PC-9 (cell line): Measurements from ENCODE around the gene PLEKHH3.

ENCODE experiments used
- EZH2 ChIP-seq: fragments of 200-600 bp; sonication (generic); IDR thresholded peaks from 2 replicates; pipeline ENCODE4 v1.8.0; 2017; ENCODE audit warnings: antibody characterized with exemption, low read depth
- TF ChIP-seq, protein P1 (sequence below): fragments of 200-600 bp; sonication (generic); conservative IDR thresholded peaks from 2 replicates; pipeline ENCODE4 v1.6.1; 2017; ENCODE audit warnings: mixed run types, antibody characterized with exemption, mild to moderate bottlenecking, moderate library complexity

- TF ChIP-seq, protein P1, sequence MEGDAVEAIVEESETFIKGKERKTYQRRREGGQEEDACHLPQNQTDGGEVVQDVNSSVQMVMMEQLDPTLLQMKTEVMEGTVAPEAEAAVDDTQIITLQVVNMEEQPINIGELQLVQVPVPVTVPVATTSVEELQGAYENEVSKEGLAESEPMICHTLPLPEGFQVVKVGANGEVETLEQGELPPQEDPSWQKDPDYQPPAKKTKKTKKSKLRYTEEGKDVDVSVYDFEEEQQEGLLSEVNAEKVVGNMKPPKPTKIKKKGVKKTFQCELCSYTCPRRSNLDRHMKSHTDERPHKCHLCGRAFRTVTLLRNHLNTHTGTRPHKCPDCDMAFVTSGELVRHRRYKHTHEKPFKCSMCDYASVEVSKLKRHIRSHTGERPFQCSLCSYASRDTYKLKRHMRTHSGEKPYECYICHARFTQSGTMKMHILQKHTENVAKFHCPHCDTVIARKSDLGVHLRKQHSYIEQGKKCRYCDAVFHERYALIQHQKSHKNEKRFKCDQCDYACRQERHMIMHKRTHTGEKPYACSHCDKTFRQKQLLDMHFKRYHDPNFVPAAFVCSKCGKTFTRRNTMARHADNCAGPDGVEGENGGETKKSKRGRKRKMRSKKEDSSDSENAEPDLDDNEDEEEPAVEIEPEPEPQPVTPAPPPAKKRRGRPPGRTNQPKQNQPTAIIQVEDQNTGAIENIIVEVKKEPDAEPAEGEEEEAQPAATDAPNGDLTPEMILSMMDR: no peak
- no peak for TF ChIP-seq EZH2
Observed at GRCh38 chr17:42617956-42618431, 58.8 kb downstream of the PLEKHH3 start.
